Heart left ventricle (tissue), 16 donors: ENCODE results near the gene PCDHA3. TPM values are rescaled to one million over a fixed set of nuclear protein-coding genes. Genes with fewer than 3 reads are reported as not detected.
A peak's percentile ranks its signal among the peaks of the same experiment; 100 is the strongest.
"Not testable (repeated sequence)": the region's sequence is repeated elsewhere in the genome, so short reads cannot be mapped to it uniquely, and the experiment has no call there.

Source experiments
- ATAC-seq, 4 donors: fragments of 200-7000 bp; cut with Tn5 transposase; one replicate each; pipeline ENCODE4 v1.9.1; 2020 to 2022; ENCODE audit warnings: moderate library complexity in 4 of 4, mild to moderate bottlenecking in 3 of 4, moderate number of reproducible peaks in 1 of 4
- DNase-seq, 5 donors: peaks; one replicate each; pipeline ENCODE4 v3.0.0-alpha.2; 2020
- H3K27ac ChIP-seq, 12 donors: fragments of 200-600 bp; sonication (generic) in 4 of 12; one replicate each; pipeline versions ENCODE4 v1.5.0 to v1.8.0; 2016 to 2022; ENCODE audit warnings: mild to moderate bottlenecking in 2 of 12
- H3K27me3 ChIP-seq, 9 donors: fragments of 200-600 bp; sonication (generic) in 2 of 9; one replicate each; pipeline versions ENCODE4 v1.5.1 to v1.8.0; 2016 to 2022; ENCODE audit warnings: mild to moderate bottlenecking in 3 of 9
- H3K36me3 ChIP-seq, 9 donors: fragments of 200-600 bp; sonication (generic) in 2 of 9; one replicate each; pipeline versions ENCODE4 v1.5.0 to v1.8.0; 2018 to 2022; ENCODE audit warnings: mild to moderate bottlenecking in 2 of 9
- H3K4me1 ChIP-seq, 12 donors: fragments of 200-600 bp; sonication (generic) in 4 of 12; one replicate each; pipeline versions ENCODE4 v1.5.0 to v1.8.0; 2016 to 2022; ENCODE audit warnings: mild to moderate bottlenecking in 3 of 12
- H3K4me3 ChIP-seq, 12 donors: fragments of 200-600 bp; sonication (generic) in 4 of 12; one replicate each; pipeline versions ENCODE4 v1.5.0 to v1.8.0; 2017 to 2022; ENCODE audit warnings: mild to moderate bottlenecking in 9 of 12, moderate library complexity in 4 of 12
- H3K9me3 ChIP-seq, 12 donors: fragments of 200-600 bp; sonication (generic) in 4 of 12; one replicate each; pipeline versions ENCODE4 v1.5.0 to v1.8.0; 2016 to 2022; ENCODE audit warnings: mild to moderate bottlenecking in 1 of 12
- CTCF ChIP-seq, 12 donors: fragments of 200-600 bp; sonication (generic) in 4 of 12; IDR thresholded peaks; one replicate each; pipeline versions ENCODE4 v1.5.0 to v1.8.0; 2018 to 2022; ENCODE audit warnings: antibody characterized with exemption in 12 of 12, mild to moderate bottlenecking in 5 of 12
- POLR2A ChIP-seq, 2 donors: fragments of 450-650 bp; IDR thresholded peaks; one replicate each; pipeline ENCODE4 v1.6.1; 2017; ENCODE audit warnings: antibody characterized with exemption in 2 of 2, mild to moderate bottlenecking in 2 of 2, moderate library complexity in 2 of 2
- WGBS, 4 donors: extraction: QIAGEN DNeasy Blood & Tissue Kit in 2 of 4; methylation state at CpG; one replicate each; pipeline versions ENCODE4 v1.1.5 to v1.1.7; 2013 to 2018; 5-methylcytosine and 5-hydroxymethylcytosine counted together
- intact Hi-C, 10 donors: fragments of 100-400 bp; cut with DNase I; formaldehyde crosslinking; loops; one replicate each; pipeline versions ENCODE4 v1.11.1 to v1.14.2; 2022
- polyA plus RNA-seq, 2 donors: library from polyadenylated mRNA; stranded (reverse); fragments of 200-250 nt; gene quantifications; one replicate each; pipeline ENCODE4 v1.2.3, GENCODE V29; 2013
- total RNA-seq, 9 donors: library from RNA; depleted of rRNA in 2 of 9; stranded (reverse); fragments of >200 nt in 2 of 9; fragmentation: NEBNext Ultra II Directional in 3 of 9; extraction: Animal tissue kit (Norgen Biotek cat#: 25700) in 3 of 9; gene quantifications; one replicate each; pipeline versions ENCODE4 v1.1.0 to v1.2.4, GENCODE V29; 2016 to 2023
- donor health status: ischemic (EF 13 %, LVEDD 7.1; RV severe dilation, severe dysfunction).
- donor health status: healthy with polysubstance abuse.
- donor health status: DM: no; HTN: yes; CAD: no.
- donor health status: DM: no; HTN: no; CAD: no.
- donor health status: ischemic (EF 25% LVEDD 6.9; RV normal size, moderate dysfunction).
- donor health status: ischemic (EF 25% LVEDD 5.7; RV mildly dilated, moderate dysfunction).
- donor health status: healthy.
- donor health status: DM: yes; HTN: yes; CAD: no.
- donor health status: ischemic (EF 35%, LVEDD 5.7; RV mildly dilated, moderate dysfunction).
- donor health status: nonischemic (EF 11% LVEDD 7.7; RV severe dilation, severe dysfunction).
- donor health status: DM: yes; HTN: yes; CAD: no.
- donor health status: PGD.
- donor health status: ischemic (EF 29% LVEDD 5.4; RV normal size, mild dysfunction).
- donor health status: nonischemic (EF 23%, LVEDD 6.1; RV moderate dilation, normal function).

PCDHA3 gene
- total and polyA plus RNA-seq, 11 donors = 0.01 to 0.39 (median 0.20) TPM; not detected in 2

GRCh38 chr5:140794595-140795258 is 6.1 kb upstream of the PCDHA3 start, which contains the start of gene PCDHA2:
Gene PCDHA2 (plus strand): TSS chr5:140794852.
- TF ChIP-seq CTCF (IDR thresholded peaks at IDR 0.05) (peak in 5 of 12 donors; percentile 6 to 31 (median 16)), POLR2A (IDR thresholded peaks at IDR 0.05) (no peak)
- intact Hi-C loops = no loop called here
- peaks cover 0 to 39% (median 9%) of the 10 kb centered on the region in 9 donors for H3K27me3 ChIP-seq
- H3K9me3 ChIP-seq = peaks cover 0 to 75% (median 30%) of the 10 kb centered on the region in 12 donors
- ATAC-seq = no peak
- H3K27ac ChIP-seq = no peak within 1 kb of the TSS
- H3K4me3 ChIP-seq = peak within 1 kb of the TSS in 5 of 12 donors; percentile 7 to 39 (median 29)
- H3K36me3 ChIP-seq = no peaks in the 10 kb centered on the region
- WGBS, 4 donors = 16 to 27% (median 19%) methylated on average over 25 to 27 of the region's 27 CpGs
- H3K4me1 ChIP-seq = no peaks in the 10 kb centered on the region
- DNase-seq = peak in 1 of 5 donors; percentile 47

DNA sequence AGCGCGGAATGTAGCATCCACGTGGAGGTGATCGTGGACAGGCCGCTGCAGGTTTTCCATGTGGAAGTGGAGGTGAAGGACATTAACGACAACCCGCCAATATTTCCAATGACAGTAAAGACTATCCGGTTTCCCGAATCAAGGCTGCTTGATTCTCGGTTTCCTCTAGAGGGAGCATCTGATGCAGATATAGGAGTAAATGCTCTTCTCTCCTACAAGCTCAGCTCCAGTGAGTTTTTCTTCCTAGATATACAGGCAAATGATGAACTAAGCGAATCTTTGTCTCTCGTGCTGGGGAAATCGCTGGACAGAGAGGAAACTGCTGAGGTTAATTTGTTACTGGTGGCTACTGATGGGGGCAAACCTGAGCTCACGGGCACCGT is 5.6 kb upstream of the PCDHA3 start:
- Histone ChIP-seq H3K27me3 (peaks cover 0 to 39% (median 9%) of the 10 kb centered on the region in 9 donors), H3K27ac (no peak overlapping the region), H3K4me1 (no peaks in the 10 kb centered on the region), H3K4me3 (peak overlapping the region in 5 of 12 donors; percentile 7 to 39 (median 29)), H3K36me3 (no peaks in the 10 kb centered on the region), H3K9me3 (peaks cover 0 to 79% (median 30%) of the 10 kb centered on the region in 12 donors)
- intact Hi-C loops = no loop called here
- ATAC-seq (no peak), DNase-seq (no peak)
- TF ChIP-seq CTCF (IDR thresholded peaks at IDR 0.05) = peak in 2 of 12 donors; percentile 8 to 19
- TF ChIP-seq POLR2A (IDR thresholded peaks at IDR 0.05) = no peak
- WGBS, 4 donors = 16 to 31% (median 20%) methylated on average over 12 to 15 of the region's 15 CpGs

GRCh38 chr5:140796072-140796717 is 4.7 kb upstream of the PCDHA3 start:
- H3K4me3 ChIP-seq, H3K4me1 ChIP-seq, H3K27ac ChIP-seq, H3K36me3 ChIP-seq, ATAC-seq, intact Hi-C loops: not testable (repeated sequence)
- H3K27me3 ChIP-seq = peaks cover 0 to 41% (median 13%) of the 10 kb centered on the region in 9 donors
- H3K9me3 ChIP-seq = peaks cover 0 to 78% (median 29%) of the 10 kb centered on the region in 12 donors
- peak in 1 of 5 donors; percentile 58 for DNase-seq
- WGBS, 4 donors = 40 to 61% (median 58%) methylated on average over 62 to 72 of the region's 72 CpGs

DNA sequence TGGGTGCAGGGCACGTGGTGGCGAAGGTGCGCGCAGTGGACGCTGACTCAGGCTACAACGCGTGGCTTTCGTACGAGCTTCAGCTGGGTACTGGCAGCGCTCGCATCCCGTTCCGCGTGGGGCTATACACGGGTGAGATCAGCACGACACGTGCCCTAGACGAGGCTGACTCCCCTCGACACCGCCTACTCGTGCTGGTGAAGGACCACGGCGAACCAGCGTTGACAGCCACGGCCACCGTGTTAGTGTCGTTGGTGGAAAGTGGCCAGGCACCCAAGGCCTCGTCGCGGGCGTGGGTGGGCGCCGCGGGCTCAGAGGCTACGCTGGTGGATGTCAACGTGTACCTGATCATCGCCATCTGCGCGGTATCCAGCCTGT is 4.2 kb upstream of the PCDHA3 start:
- DNase-seq = peak in 1 of 5 donors; percentile 36
- peaks cover 0 to 47% (median 14%) of the 10 kb centered on the region in 9 donors for H3K27me3 ChIP-seq

More for the DNA sequence above, 4.2 kb upstream of the PCDHA3 start:
- Histone ChIP-seq H3K9me3 (peaks cover 0 to 82% (median 32%) of the 10 kb centered on the region in 12 donors), H3K4me3 (no peak overlapping the region), H3K36me3 (no peaks in the 10 kb centered on the region), H3K4me1 (no peaks in the 10 kb centered on the region), H3K27ac (no peak overlapping the region)
- no peak for ATAC-seq
- no peak for TF ChIP-seq POLR2A (IDR thresholded peaks at IDR 0.05)
- no peak for TF ChIP-seq CTCF (IDR thresholded peaks at IDR 0.05)
- 42 to 65% (median 56%) methylated on average over 36 to 39 of the region's 39 CpGs for WGBS, 4 donors
- intact Hi-C loops = no loop called here
